GM23338 (cell line): ENCODE measurements around the gene PPP6R2. TPM values are rescaled to one million over a fixed set of nuclear protein-coding genes. Genes with fewer than 3 reads are reported as not detected.

Experiments
- ATAC-seq: fragments of 200-7000 bp; cut with Tn5 transposase; 3 replicates; pipeline ENCODE4 v1.9.1; 2020
- DNase-seq: peaks from one replicate; pipeline ENCODE4 v3.0.0-alpha.2; 2015; ENCODE audit warnings: low spot score
- H2AFZ ChIP-seq: fragments of 200-600 bp; sonication (generic); 2 replicates; pipeline ENCODE4 v1.8.0; 2016; ENCODE audit warnings: antibody characterized with exemption, mild to moderate bottlenecking, moderate library complexity
- H3F3A ChIP-seq: fragments of 200-600 bp; sonication (generic); replicated peaks from 2 replicates; pipeline ENCODE4 v1.8.0; 2017; ENCODE audit warnings: antibody characterized with exemption, mixed run types, low read depth
- H3K27ac ChIP-seq: fragments of 200-600 bp; sonication (generic); 2 replicates; pipeline ENCODE4 v1.6.1; 2016; ENCODE audit warnings: low read depth
- H3K27me3 ChIP-seq: fragments of 200-600 bp; sonication (generic); 2 replicates; pipeline ENCODE4 v1.8.0; 2016; ENCODE audit warnings: mild to moderate bottlenecking, mixed run types, moderate library complexity; ENCODE audit not compliant: insufficient read depth
- H3K36me3 ChIP-seq: fragments of 200-600 bp; sonication (generic); 2 replicates; pipeline ENCODE4 v1.8.0; 2016; ENCODE audit warnings: mild to moderate bottlenecking; ENCODE audit not compliant: insufficient read depth
- H3K4me1 ChIP-seq: fragments of 200-600 bp; sonication (generic); 2 replicates; pipeline ENCODE4 v1.8.0; 2016; ENCODE audit warnings: mild to moderate bottlenecking, moderate library complexity; ENCODE audit not compliant: insufficient read depth
- H3K4me2 ChIP-seq: fragments of 200-600 bp; sonication (generic); 2 replicates; pipeline ENCODE4 v1.7.1; 2017; ENCODE audit warnings: mixed run types
- H3K4me3 ChIP-seq: fragments of 200-600 bp; sonication (generic); 2 replicates; pipeline ENCODE4 v1.6.1; 2016; ENCODE audit warnings: mixed run types
- H3K79me2 ChIP-seq: fragments of 200-600 bp; sonication (generic); replicated peaks from 2 replicates; pipeline ENCODE4 v1.8.0; 2017; ENCODE audit warnings: mild to moderate bottlenecking; ENCODE audit not compliant: insufficient read depth
- H3K9me2 ChIP-seq: fragments of 200-600 bp; sonication (generic); 2 replicates; pipeline ENCODE4 v1.8.0; 2017; ENCODE audit not compliant: insufficient read depth
- H4K20me1 ChIP-seq: fragments of 200-600 bp; sonication (generic); replicated peaks from 2 replicates; pipeline ENCODE4 v1.8.0; 2017; ENCODE audit warnings: mild to moderate bottlenecking; ENCODE audit not compliant: insufficient read depth
- H3K27ac Mint-ChIP-seq: 2 replicates; pipeline ENCODE4 v1.8.0; 2020; ENCODE audit warnings: inconsistent platforms, mild to moderate bottlenecking, moderate library complexity, mixed read lengths
- H3K27me3 Mint-ChIP-seq: 3 replicates; pipeline ENCODE4 v1.8.0; 2022; ENCODE audit warnings: low read depth, mild to moderate bottlenecking, moderate library complexity, mixed read lengths, inconsistent platforms; ENCODE audit not compliant: insufficient read depth, poor library complexity
- H3K36me3 Mint-ChIP-seq: 3 replicates; pipeline ENCODE4 v1.8.0; 2021; ENCODE audit warnings: low read depth, mild to moderate bottlenecking, inconsistent platforms, moderate library complexity, mixed read lengths
- H3K4me1 Mint-ChIP-seq: 3 replicates; pipeline ENCODE4 v1.8.0; 2020; ENCODE audit warnings: mild to moderate bottlenecking, inconsistent platforms, mixed read lengths
- H3K4me3 Mint-ChIP-seq: 3 replicates; pipeline ENCODE4 v1.8.0; 2021; ENCODE audit warnings: moderate library complexity, mild to moderate bottlenecking, inconsistent platforms, mixed read lengths
- H3K9me3 Mint-ChIP-seq: 3 replicates; pipeline ENCODE4 v1.8.0; 2020; ENCODE audit warnings: moderate library complexity, mild to moderate bottlenecking, inconsistent platforms, mixed read lengths
- CREB1 ChIP-seq: fragments of 250-450 bp; sonication (Bioruptor Pico); IDR thresholded peaks from 2 replicates; pipeline ENCODE4 v1.5.0; 2020; ENCODE audit warnings: low read depth, mild to moderate bottlenecking, moderate library complexity
- CTCF ChIP-seq, 2 experiments: fragments of 200-600 bp in 1 of 2; sonication (generic) in 1 of 2; conservative IDR thresholded peaks; 2 replicates each; pipeline versions ENCODE4 v1.5.1 to v1.6.1; 2016 to 2017; ENCODE audit warnings: antibody characterized with exemption in 2 of 2, low read depth in 2 of 2, mild to moderate bottlenecking in 2 of 2, moderate library complexity in 1 of 2
- EZH2 ChIP-seq: fragments of 200-600 bp; sonication (generic); IDR thresholded peaks from one replicate; pipeline ENCODE4 v1.8.0; 2017; ENCODE audit warnings: antibody characterized with exemption, mild to moderate bottlenecking, low read depth; ENCODE audit not compliant: unreplicated experiment
- EZH2phosphoT487 ChIP-seq: fragments of 200-600 bp; sonication (generic); IDR thresholded peaks from one replicate; pipeline ENCODE4 v1.8.1; 2018; ENCODE audit warnings: antibody characterized with exemption; ENCODE audit not compliant: unreplicated experiment
- JUNB ChIP-seq: IDR thresholded peaks from one replicate; pipeline ENCODE4 v1.6.1; 2016; ENCODE audit warnings: antibody characterized with exemption; ENCODE audit not compliant: unreplicated experiment
- POLR2AphosphoS5 ChIP-seq: IDR thresholded peaks from 2 replicates; pipeline ENCODE4 v1.6.1; 2016; ENCODE audit warnings: antibody characterized with exemption, low read depth
- STAT1 ChIP-seq: IDR thresholded peaks from one replicate; pipeline ENCODE4 v1.6.1; 2016; ENCODE audit warnings: antibody characterized with exemption; ENCODE audit not compliant: unreplicated experiment
- ZNF114 ChIP-seq: fragments of 250-450 bp; sonication (Bioruptor Pico); IDR thresholded peaks from 2 replicates; pipeline ENCODE4 v1.5.0; 2020; ENCODE audit warnings: mild to moderate bottlenecking, moderate library complexity
- ZNF331 ChIP-seq: fragments of 250-450 bp; sonication (Bioruptor Pico); IDR thresholded peaks from 2 replicates; pipeline ENCODE4 v1.5.0; 2020; ENCODE audit warnings: low read depth, mild to moderate bottlenecking, moderate library complexity
- polyA plus RNA-seq: library from polyadenylated mRNA; unstranded; fragments of >200 nt; fragmentation: Nextera tagmentation; extraction: Ambion mirVana; gene quantifications from 2 replicates; pipeline ENCODE4 v1.2.1, GENCODE V29; 2016
- total RNA-seq: library from RNA; depleted of rRNA; stranded (reverse); fragments of >200 nt; shearing (Covaris generic); gene quantifications from 2 replicates; pipeline ENCODE4 v1.2.3, GENCODE V29; 2014
- TF ChIP-seq, protein P1 (sequence below): fragments of 250-450 bp; sonication (Bioruptor Pico); IDR thresholded peaks from 2 replicates; pipeline ENCODE4 v1.5.0; 2020; ENCODE audit warnings: mild to moderate bottlenecking, moderate library complexity

The PPP6R2 gene
- total and polyA plus RNA-seq, 2 experiments from 2014 or later = 11.9 to 45.8 TPM

- TF ChIP-seq, protein P1, sequence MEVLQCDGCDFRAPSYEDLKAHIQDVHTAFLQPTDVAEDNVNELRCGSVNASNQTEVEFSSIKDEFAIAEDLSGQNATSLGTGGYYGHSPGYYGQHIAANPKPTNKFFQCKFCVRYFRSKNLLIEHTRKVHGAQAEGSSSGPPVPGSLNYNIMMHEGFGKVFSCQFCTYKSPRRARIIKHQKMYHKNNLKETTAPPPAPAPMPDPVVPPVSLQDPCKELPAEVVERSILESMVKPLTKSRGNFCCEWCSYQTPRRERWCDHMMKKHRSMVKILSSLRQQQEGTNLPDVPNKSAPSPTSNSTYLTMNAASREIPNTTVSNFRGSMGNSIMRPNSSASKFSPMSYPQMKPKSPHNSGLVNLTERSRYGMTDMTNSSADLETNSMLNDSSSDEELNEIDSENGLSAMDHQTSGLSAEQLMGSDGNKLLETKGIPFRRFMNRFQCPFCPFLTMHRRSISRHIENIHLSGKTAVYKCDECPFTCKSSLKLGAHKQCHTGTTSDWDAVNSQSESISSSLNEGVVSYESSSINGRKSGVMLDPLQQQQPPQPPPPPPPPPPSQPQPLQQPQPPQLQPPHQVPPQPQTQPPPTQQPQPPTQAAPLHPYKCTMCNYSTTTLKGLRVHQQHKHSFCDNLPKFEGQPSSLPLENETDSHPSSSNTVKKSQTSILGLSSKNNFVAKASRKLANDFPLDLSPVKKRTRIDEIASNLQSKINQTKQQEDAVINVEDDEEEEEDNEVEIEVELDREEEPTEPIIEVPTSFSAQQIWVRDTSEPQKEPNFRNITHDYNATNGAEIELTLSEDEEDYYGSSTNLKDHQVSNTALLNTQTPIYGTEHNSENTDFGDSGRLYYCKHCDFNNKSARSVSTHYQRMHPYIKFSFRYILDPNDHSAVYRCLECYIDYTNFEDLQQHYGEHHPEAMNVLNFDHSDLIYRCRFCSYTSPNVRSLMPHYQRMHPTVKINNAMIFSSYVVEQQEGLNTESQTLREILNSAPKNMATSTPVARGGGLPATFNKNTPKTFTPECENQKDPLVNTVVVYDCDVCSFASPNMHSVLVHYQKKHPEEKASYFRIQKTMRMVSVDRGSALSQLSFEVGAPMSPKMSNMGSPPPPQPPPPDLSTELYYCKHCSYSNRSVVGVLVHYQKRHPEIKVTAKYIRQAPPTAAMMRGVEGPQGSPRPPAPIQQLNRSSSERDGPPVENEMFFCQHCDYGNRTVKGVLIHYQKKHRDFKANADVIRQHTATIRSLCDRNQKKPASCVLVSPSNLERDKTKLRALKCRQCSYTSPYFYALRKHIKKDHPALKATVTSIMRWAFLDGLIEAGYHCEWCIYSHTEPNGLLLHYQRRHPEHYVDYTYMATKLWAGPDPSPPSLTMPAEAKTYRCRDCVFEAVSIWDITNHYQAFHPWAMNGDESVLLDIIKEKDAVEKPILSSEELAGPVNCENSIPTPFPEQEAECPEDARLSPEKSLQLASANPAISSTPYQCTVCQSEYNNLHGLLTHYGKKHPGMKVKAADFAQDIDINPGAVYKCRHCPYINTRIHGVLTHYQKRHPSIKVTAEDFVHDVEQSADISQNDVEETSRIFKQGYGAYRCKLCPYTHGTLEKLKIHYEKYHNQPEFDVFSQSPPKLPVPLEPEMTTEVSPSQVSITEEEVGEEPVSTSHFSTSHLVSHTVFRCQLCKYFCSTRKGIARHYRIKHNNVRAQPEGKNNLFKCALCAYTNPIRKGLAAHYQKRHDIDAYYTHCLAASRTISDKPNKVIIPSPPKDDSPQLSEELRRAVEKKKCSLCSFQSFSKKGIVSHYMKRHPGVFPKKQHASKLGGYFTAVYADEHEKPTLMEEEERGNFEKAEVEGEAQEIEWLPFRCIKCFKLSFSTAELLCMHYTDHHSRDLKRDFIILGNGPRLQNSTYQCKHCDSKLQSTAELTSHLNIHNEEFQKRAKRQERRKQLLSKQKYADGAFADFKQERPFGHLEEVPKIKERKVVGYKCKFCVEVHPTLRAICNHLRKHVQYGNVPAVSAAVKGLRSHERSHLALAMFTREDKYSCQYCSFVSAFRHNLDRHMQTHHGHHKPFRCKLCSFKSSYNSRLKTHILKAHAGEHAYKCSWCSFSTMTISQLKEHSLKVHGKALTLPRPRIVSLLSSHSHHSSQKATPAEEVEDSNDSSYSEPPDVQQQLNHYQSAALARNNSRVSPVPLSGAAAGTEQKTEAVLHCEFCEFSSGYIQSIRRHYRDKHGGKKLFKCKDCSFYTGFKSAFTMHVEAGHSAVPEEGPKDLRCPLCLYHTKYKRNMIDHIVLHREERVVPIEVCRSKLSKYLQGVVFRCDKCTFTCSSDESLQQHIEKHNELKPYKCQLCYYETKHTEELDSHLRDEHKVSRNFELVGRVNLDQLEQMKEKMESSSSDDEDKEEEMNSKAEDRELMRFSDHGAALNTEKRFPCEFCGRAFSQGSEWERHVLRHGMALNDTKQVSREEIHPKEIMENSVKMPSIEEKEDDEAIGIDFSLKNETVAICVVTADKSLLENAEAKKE (CRISPR knock-in tag) = no peak
- no peak for TF ChIP-seq ZNF114 (CRISPR knock-in tag)
- no peak for TF ChIP-seq JUNB
- TF ChIP-seq ZNF331 = no peak
- no peak for TF ChIP-seq EZH2
- TF ChIP-seq EZH2phosphoT487 = no peak
These were observed 40.6 kb upstream of the PPP6R2 start (continued) for GRCh38 chr22:50302564-50302963.

DNA sequence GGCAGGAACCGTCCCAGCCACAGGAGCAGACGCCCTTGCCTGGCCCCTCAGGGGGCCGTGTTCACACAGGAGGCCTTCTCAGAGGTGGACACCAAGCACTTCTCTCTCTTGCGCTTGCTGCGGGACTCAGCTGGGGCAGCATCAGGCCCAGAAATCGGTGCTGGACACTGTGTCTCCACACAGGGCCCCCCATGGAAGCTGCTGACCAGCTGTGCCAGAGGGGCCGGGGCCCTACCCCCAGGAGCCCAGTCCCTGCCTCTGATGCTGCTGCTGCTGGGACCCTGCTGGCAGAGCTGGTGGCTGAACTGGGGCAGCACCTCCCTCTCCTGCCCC is 39.6 kb upstream of the PPP6R2 start:
- no peak overlapping the region for H3K27ac Mint-ChIP-seq
- H3K4me1 ChIP-seq = peaks cover 21% of the 10 kb centered on the region; the same call in 1 of the 2 replicates
- H3K27me3 ChIP-seq = peaks cover 11% of the 10 kb centered on the region
- H3K36me3 Mint-ChIP-seq = no peaks in the 10 kb centered on the region
- H3K36me3 ChIP-seq = no peaks in the 10 kb centered on the region
- peaks cover 23% of the 10 kb centered on the region for H3K27me3 Mint-ChIP-seq
- no peak for ATAC-seq
- H3K9me3 Mint-ChIP-seq = no peaks in the 10 kb centered on the region
- no peak overlapping the region for H3K27ac ChIP-seq
- no peak for DNase-seq
- no peak overlapping the region for H3K4me2 ChIP-seq
- TF ChIP-seq STAT1 (no peak), EZH2phosphoT487 (no peak), CTCF (conservative IDR thresholded peaks at IDR 0.05; ENCODE audit: low read depth in 2 of 2) (no peak), CREB1 (no peak), POLR2AphosphoS5 (no peak)
- peaks cover 5% of the 10 kb centered on the region for H3K79me2 ChIP-seq
- H3K9me2 ChIP-seq = no peaks in the 10 kb centered on the region
- no peak overlapping the region for H3K4me3 ChIP-seq
- no peak overlapping the region for H3K4me3 Mint-ChIP-seq
- H3K4me1 Mint-ChIP-seq = peaks cover 15% of the 10 kb centered on the region
- 0 out of 2 replicates have a peak, but pooled peaks cover 4% of the 10 kb centered on the region for H3F3A ChIP-seq
- no peak overlapping the region for H2AFZ ChIP-seq
- H4K20me1 ChIP-seq = peaks cover 9% of the 10 kb centered on the region
